ENCODE results near the gene TRAT1.

Gene TRAT1

DNA sequence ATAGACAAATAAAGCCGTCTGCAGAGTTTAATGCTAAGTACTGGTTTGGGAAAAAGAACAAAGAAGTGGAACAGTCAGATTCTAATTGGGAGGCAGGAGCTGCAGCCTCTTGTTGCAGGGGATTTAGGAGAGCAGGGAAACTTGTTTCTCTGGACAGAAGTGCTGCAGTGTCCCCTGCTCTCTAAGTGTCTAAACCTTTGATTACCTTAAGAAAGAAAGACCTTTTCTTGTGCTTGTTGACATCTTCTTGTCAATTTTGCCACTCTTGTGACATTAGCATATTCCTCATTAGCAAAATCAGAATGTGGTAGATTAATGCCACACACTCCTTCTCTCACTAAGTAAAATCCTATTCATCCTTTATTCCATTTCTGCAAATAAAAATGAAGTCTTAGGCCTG, 38.8 kb downstream of the TRAT1 start:
- no peak for TF ChIP-seq CTCF (conservative IDR thresholded peaks at IDR 0.05)
- no peak overlapping the region for H3K27ac ChIP-seq

DNA sequence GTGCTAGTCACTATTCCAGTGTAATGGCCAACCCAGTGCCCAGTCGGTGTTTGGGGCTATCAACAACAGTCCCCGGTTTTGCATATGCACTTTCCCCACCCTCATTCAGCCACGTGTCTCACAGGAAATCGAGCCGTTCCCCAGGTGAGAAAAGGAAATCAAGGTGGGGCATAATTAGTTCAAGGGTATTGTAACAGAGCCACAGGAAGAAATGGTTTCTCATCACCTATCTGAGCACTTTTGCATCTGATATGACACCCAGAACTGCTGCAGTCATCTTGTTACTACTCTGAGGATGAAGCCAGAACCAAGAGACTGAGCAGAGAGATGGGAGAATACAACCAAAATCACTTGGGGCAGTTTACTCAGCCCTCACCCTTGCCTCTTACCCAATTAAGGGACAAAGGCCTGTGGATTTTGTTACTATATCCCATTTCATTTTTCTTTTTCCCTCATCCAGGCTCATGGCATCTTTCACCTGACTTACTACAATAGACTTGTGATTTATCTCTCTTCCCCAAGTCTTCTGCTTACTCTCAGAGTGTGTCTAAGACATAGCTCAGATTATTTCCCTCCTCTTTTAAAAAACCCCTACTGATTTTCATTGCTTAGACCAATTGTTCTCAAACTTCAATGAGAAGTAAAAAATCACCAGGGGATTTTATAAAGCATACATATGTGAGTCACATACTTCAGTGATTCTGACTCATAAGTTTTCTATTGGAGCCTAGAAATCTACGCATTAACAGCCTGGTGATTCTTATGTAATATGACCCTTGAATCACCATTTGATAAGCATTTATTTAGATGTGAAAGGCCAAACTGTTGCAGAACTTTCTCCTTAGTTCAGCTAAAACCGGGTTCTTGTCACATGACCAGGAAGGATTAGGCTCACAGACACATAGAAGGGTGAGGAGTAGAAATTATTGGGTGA, 40.5 kb downstream of the TRAT1 start:
- no peak overlapping the region for H3K27ac ChIP-seq
- TF ChIP-seq CTCF (conservative IDR thresholded peaks at IDR 0.05): no peak

- TF ChIP-seq CTCF (conservative IDR thresholded peaks at IDR 0.05): no peak
- no peak overlapping the region for H3K27ac ChIP-seq
These were observed 41.2 kb downstream of the TRAT1 start for GRCh38 chr3:108863799-108864135.

- H3K27ac ChIP-seq: no peak overlapping the region
- no peak for TF ChIP-seq CTCF (conservative IDR thresholded peaks at IDR 0.05)
These were observed 55.3 kb downstream of the TRAT1 start for GRCh38 chr3:108877901-108878300.

GRCh38 chr3:108879915-108880314, 57.3 kb downstream of the TRAT1 start:
- no peak for TF ChIP-seq CTCF (conservative IDR thresholded peaks at IDR 0.05)
- no peak overlapping the region for H3K27ac ChIP-seq

DNA sequence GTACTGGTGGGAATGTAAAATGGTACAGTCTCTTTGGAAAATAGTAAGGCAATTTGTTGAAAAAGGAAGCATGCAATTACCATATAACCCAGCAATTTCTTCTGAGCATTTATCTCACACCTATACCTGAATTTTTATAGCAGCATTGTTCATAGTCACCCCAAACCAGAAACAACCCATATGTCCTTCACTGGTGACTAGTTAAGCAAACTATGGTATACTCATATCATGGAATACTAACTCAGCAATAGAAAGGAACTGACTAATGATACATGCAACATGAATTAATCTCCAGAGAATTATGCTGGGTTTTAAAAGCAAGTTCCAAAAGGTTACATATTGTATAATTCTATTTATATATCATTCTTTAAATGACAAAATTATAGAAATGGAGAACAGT, 60.2 kb downstream of the TRAT1 start:
- no peak overlapping the region for H3K27ac ChIP-seq

GRCh38 chr3:108883373-108883772, 60.8 kb downstream of the TRAT1 start:
- no peak overlapping the region for H3K27ac ChIP-seq
- no peak for TF ChIP-seq CTCF (conservative IDR thresholded peaks at IDR 0.05)

More for the DNA sequence above, 60.2 kb downstream of the TRAT1 start:
- TF ChIP-seq CTCF (conservative IDR thresholded peaks at IDR 0.05): no peak
